ENCODE measurements around the gene HSF2. TPM values are rescaled to one million over a fixed set of nuclear protein-coding genes. Genes with fewer than 3 reads are reported as not detected.

HSF2 gene
- total and polyA plus RNA-seq, 10 of the 15 experiments (the other 5 are each of a cell fraction or from before 2014, with no cell fraction given): 9.5 to 38.3 (median 16.8) TPM

GRCh38 chr6:122471107-122472021 lies 71.9 kb downstream of the HSF2 start, which contains the start of gene SERINC1:
Gene SERINC1, minus strand, starts transcription at chr6:122471807. Its CDS starts 70 bp downstream, at chr6:122471737.
- Histone ChIP-seq H3K4me3 (peak within 1 kb of the TSS; percentile 92), H3K9ac (ENCODE audit: control insufficient read depth, insufficient read depth, low read length) (peak within 1 kb of the TSS; percentile 93), H3K4me1 (ENCODE audit: control insufficient read depth, insufficient read depth, low read length) (no peaks in the 10 kb centered on the region; the same call in 1 of the 2 replicates), H3K4me2 (ENCODE audit: control insufficient read depth, insufficient read depth) (peak within 1 kb of the TSS; percentile 81), H3K36me3 (ENCODE audit: control insufficient read depth in 2 of 2, insufficient read depth in 2 of 2, low read length in 1 of 2) (no peaks in the 10 kb centered on the region; a peak in 1 of 4 replicates), H3K27me3 (replicated peaks in 1 of 2; ENCODE audit: control insufficient read depth in 2 of 2, insufficient read depth in 2 of 2, low read length in 1 of 2) (no peaks in the 10 kb centered on the region), H2AFZ (ENCODE audit: control insufficient read depth, low read depth, low read length) (peak within 1 kb of the TSS; percentile 100), H3K9me3 (replicated peaks; ENCODE audit: control insufficient read depth, insufficient read depth, low read length) (no peaks in the 10 kb centered on the region), H4K20me1 (ENCODE audit: control insufficient read depth, insufficient read depth) (no peaks in the 10 kb centered on the region), H3K79me2 (ENCODE audit: control insufficient read depth, insufficient read depth, low read length) (peaks cover 49% of the 10 kb centered on the region), H3K27ac (ENCODE audit: control insufficient read depth, insufficient read depth) (peak within 1 kb of the TSS; percentile 89)
- FAIRE-seq (peak; percentile 92), ATAC-seq (peak; percentile 98), DNase-seq (ENCODE audit: low read depth, low spot score) (peak; percentile 66)
- RAD21 ChIA-PET (ENCODE audit: unreplicated experiment): interaction anchor here (0.8 to 1.3 kb wide), 3 partner anchors 13 to 72 kb away, joined by 3 to 5 read pairs (median 3); partner anchors contain the start of gene HSF2
- POLR2A ChIA-PET: interaction anchor here (0.8 to 2.3 kb wide), 5 partner anchors 14 to 460 kb away, joined by 3 to 11 read pairs (median 3); partner anchors contain the start of gene HSF2
- SMC1A ChIA-PET (ENCODE audit: uncharacterized antibody, unreplicated experiment): interaction anchor here (0.6 to 2.6 kb wide), 9 partner anchors 20 to 368 kb away, joined by 3 to 9 read pairs (median 4); partner anchors contain the start of gene PKIB
- WGBS (ENCODE audit: insufficient coverage, insufficient replicate concordance, low lambda C conversion rate, missing lambda C conversion rate): under 1% methylated on average over 49 of the region's 49 CpGs
- CTCF ChIA-PET: interaction anchor here (0.6 to 2.2 kb wide), 7 partner anchors 11 to 257 kb away, joined by 3 to 12 read pairs (median 3); no protein-coding TSS in a partner anchor
- intact Hi-C loops (cut with micrococcal nuclease; ENCODE audit: unreplicated experiment): loop anchor here (2.0 to 10.0 kb wide), 3 partner anchors 73 to 243 kb away; partner anchors contain the start of gene HSF2
- BruUV-seq (replicated peaks): TSS peak; percentile 79
- in situ Hi-C loops (cut with MboI): loop anchor here (25.0 kb wide), 1 partner anchor 1134 kb away; the partner anchor contains the start of gene TBC1D32
- peak; percentile 51; the same call in 1 of the 3 replicates for TF ChIP-seq POU2F2 (IDR thresholded peaks at IDR 0.05; ENCODE audit: borderline replicate concordance, low read depth, low read length)
- TF ChIP-seq, protein P1, sequence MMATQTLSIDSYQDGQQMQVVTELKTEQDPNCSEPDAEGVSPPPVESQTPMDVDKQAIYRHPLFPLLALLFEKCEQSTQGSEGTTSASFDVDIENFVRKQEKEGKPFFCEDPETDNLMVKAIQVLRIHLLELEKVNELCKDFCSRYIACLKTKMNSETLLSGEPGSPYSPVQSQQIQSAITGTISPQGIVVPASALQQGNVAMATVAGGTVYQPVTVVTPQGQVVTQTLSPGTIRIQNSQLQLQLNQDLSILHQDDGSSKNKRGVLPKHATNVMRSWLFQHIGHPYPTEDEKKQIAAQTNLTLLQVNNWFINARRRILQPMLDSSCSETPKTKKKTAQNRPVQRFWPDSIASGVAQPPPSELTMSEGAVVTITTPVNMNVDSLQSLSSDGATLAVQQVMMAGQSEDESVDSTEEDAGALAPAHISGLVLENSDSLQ (IDR thresholded peaks at IDR 0.05): peak; percentile 57
- peak; percentile 39; the same call in 1 of the 2 replicates for TF ChIP-seq HCFC1 (IDR thresholded peaks at IDR 0.05; ENCODE audit: low read length)
- TF ChIP-seq NFYB (IDR thresholded peaks at IDR 0.05; ENCODE audit: insufficient read depth, low read depth, low read length): no peak
- peak; percentile 88 for TF ChIP-seq ZBTB40 (IDR thresholded peaks at IDR 0.05; ENCODE audit: borderline replicate concordance)
- TF ChIP-seq CHD4 (IDR thresholded peaks at IDR 0.05): no peak
- no peak for TF ChIP-seq ZBED1 (IDR thresholded peaks at IDR 0.05; ENCODE audit: borderline replicate concordance)
- TF ChIP-seq POLR2AphosphoS5 (IDR thresholded peaks at IDR 0.05; ENCODE audit: low read length): peak; percentile 98
- 0 out of 2 replicates have a peak, but pooled peaks have one; percentile 60 for TF ChIP-seq CBX5 (IDR thresholded peaks at IDR 0.05; ENCODE audit: low read depth)
- TF ChIP-seq, protein P2, sequence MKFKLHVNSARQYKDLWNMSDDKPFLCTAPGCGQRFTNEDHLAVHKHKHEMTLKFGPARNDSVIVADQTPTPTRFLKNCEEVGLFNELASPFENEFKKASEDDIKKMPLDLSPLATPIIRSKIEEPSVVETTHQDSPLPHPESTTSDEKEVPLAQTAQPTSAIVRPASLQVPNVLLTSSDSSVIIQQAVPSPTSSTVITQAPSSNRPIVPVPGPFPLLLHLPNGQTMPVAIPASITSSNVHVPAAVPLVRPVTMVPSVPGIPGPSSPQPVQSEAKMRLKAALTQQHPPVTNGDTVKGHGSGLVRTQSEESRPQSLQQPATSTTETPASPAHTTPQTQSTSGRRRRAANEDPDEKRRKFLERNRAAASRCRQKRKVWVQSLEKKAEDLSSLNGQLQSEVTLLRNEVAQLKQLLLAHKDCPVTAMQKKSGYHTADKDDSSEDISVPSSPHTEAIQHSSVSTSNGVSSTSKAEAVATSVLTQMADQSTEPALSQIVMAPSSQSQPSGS (IDR thresholded peaks at IDR 0.05; ENCODE audit: low read length): peak; percentile 60; the same call in 1 of the 2 replicates
- peak; percentile 90 for TF ChIP-seq GABPA (IDR thresholded peaks at IDR 0.05; ENCODE audit: low read depth)
- peak; percentile 48 for TF ChIP-seq ELK1 (IDR thresholded peaks at IDR 0.05; ENCODE audit: low read depth, low read length)
- 0 out of 2 replicates have a peak, but pooled peaks have one; percentile 21 for TF ChIP-seq PAX5 (IDR thresholded peaks at IDR 0.05; ENCODE audit: borderline replicate concordance, low read depth, low read length)
